GM12878 (cell line): Measurements from ENCODE around the gene MYH9. TPM values are rescaled to one million over a fixed set of nuclear protein-coding genes. Genes with fewer than 3 reads are reported as not detected.

Source experiments
- ATAC-seq: fragments of 200-7000 bp; cut with Tn5 transposase; 3 replicates; pipeline ENCODE4 v1.9.1; 2020; ENCODE audit warnings: mild to moderate bottlenecking, moderate library complexity
- BruUV-seq: library from RNA; stranded (reverse); fragments of 400-500 nt; replicated peaks from 2 replicates; lab custom pipeline; 2021; lab: Mats Ljungman, UMichigan
- CTCF ChIA-PET: fragments of 300-600 bp; sonication (Branson Sonifier 250); formaldehyde crosslinking; extraction: SDS; loops from one replicate; lab custom pipeline; 2021; ENCODE audit warnings: inconsistent platforms; lab: Yijun Ruan, JAX
- POLR2A ChIA-PET: fragments of 350-600 bp; formaldehyde crosslinking; extraction: SDS; loops from one replicate; lab custom pipeline; 2021; ENCODE audit warnings: inconsistent platforms; lab: Charles Lee
- RAD21 ChIA-PET: fragments of 300-600 bp; sonication (Branson Sonifier 250); formaldehyde crosslinking; loops from one replicate; lab custom pipeline; 2023; ENCODE audit warnings: antibody characterized with exemption; ENCODE audit not compliant: unreplicated experiment; lab: Charles Lee
- SMC1A ChIA-PET: fragments of 300-600 bp; sonication (Branson Sonifier 250); formaldehyde crosslinking; loops from one replicate; lab custom pipeline; 2023; ENCODE audit not compliant: unreplicated experiment, uncharacterized antibody; lab: Charles Lee
- DNase-seq: peaks from one replicate; pipeline ENCODE4 v3.0.0-alpha.2; 2011; ENCODE audit warnings: low read depth, low spot score
- FAIRE-seq: peaks from 3 replicates; lab custom pipeline; 2011; peaks lifted over from hg19 to GRCh38; lab: Jason Lieb, UNC
- H2AFZ ChIP-seq: 2 replicates; pipeline ENCODE4 v1.6.0; 2011; ENCODE audit warnings: low read depth, low read length, control low read depth; ENCODE audit not compliant: control insufficient read depth
- H3K27ac ChIP-seq: 2 replicates; pipeline ENCODE4 v1.5.1; 2011; ENCODE audit warnings: control low read depth; ENCODE audit not compliant: control insufficient read depth, insufficient read depth
- H3K27me3 ChIP-seq, 2 experiments: replicated peaks in 1 of 2; 2 replicates each; pipeline versions ENCODE4 v1.6.0 to v1.6.1; 2011; ENCODE audit warnings: low read length in 1 of 2; ENCODE audit not compliant: control insufficient read depth in 2 of 2, insufficient read depth in 2 of 2
- H3K36me3 ChIP-seq, 2 experiments: 2 replicates each; pipeline ENCODE4 v1.5.1; 2011; ENCODE audit warnings: low read length in 1 of 2; ENCODE audit not compliant: control insufficient read depth in 2 of 2, insufficient read depth in 2 of 2
- H3K4me1 ChIP-seq: 2 replicates; pipeline ENCODE4 v1.6.1; 2011; ENCODE audit warnings: mild to moderate bottlenecking, low read length, moderate library complexity, mixed read lengths; ENCODE audit not compliant: control insufficient read depth, insufficient read depth
- H3K4me2 ChIP-seq: 2 replicates; pipeline ENCODE4 v1.6.0; 2011; ENCODE audit warnings: control low read depth; ENCODE audit not compliant: control insufficient read depth, insufficient read depth
- H3K4me3 ChIP-seq: fragments of 200-600 bp; sonication (generic); 2 replicates; pipeline ENCODE4 v1.5.1; 2016
- H3K79me2 ChIP-seq: 2 replicates; pipeline ENCODE4 v1.6.0; 2011; ENCODE audit warnings: low read length; ENCODE audit not compliant: control insufficient read depth, insufficient read depth
- H3K9ac ChIP-seq: 2 replicates; pipeline ENCODE4 v1.8.0; 2011; ENCODE audit warnings: low read length, control low read depth, mixed read lengths; ENCODE audit not compliant: control insufficient read depth, insufficient read depth
- H3K9me3 ChIP-seq: replicated peaks from 3 replicates; pipeline ENCODE4 v1.5.1; 2011; ENCODE audit warnings: mild to moderate bottlenecking, low read length; ENCODE audit not compliant: control insufficient read depth, insufficient read depth
- H4K20me1 ChIP-seq: 2 replicates; pipeline ENCODE4 v1.6.0; 2011; ENCODE audit not compliant: control insufficient read depth, insufficient read depth
- CEBPB ChIP-seq, 2 experiments: fragments of 150-350 bp in 1 of 2; IDR thresholded peaks; 2 replicates each; pipeline ENCODE4 v1.6.1; 2012 to 2014; ENCODE audit warnings: low read depth in 2 of 2, low read length in 2 of 2, borderline replicate concordance in 1 of 2, inconsistent platforms in 1 of 2
- CUX1 ChIP-seq: IDR thresholded peaks from 2 replicates; pipeline ENCODE4 v1.6.1; 2012; ENCODE audit warnings: improper control_type of control experiment, low read depth, low read length; ENCODE audit not compliant: insufficient replicate concordance
- ELK1 ChIP-seq: IDR thresholded peaks from 2 replicates; pipeline ENCODE4 v1.6.1; 2012; ENCODE audit warnings: low read depth, low read length, improper control_type of control experiment
- POLR2A ChIP-seq: IDR thresholded peaks from 2 replicates; pipeline ENCODE4 v1.6.1; 2011; ENCODE audit warnings: low read depth, mild to moderate bottlenecking, low read length
- SMAD1 ChIP-seq: fragments of 450-650 bp; IDR thresholded peaks from 2 replicates; pipeline ENCODE4 v1.6.1; 2018; ENCODE audit warnings: mild to moderate bottlenecking, low read depth; ENCODE audit not compliant: partially characterized antibody
- SMC3 ChIP-seq: IDR thresholded peaks from 2 replicates; pipeline ENCODE4 v1.6.1; 2011; ENCODE audit warnings: low read length, improper control_type of control experiment, borderline replicate concordance
- WGBS: methylation state at CpG from one replicate; pipeline ENCODE4 v1.1.6; 2016; ENCODE audit warnings: low lambda C conversion rate; ENCODE audit not compliant: insufficient replicate concordance, insufficient coverage; ENCODE audit errors: missing lambda C conversion rate; 5-methylcytosine and 5-hydroxymethylcytosine counted together
- in situ Hi-C: fragments of 300-500 bp; cut with MboI; formaldehyde crosslinking; loops from 9 replicates; pipeline ENCODE4 v1.14.3; 2018; ENCODE audit warnings: mixed read lengths
- intact Hi-C: fragments of 100-400 bp; cut with micrococcal nuclease; formaldehyde crosslinking; loops from one replicate; pipeline ENCODE4 v1.14.2; 2022; ENCODE audit not compliant: unreplicated experiment
- polyA plus RNA-seq, 11 experiments: library from polyadenylated mRNA; depleted of rRNA in 4 of 11; unstranded in 6 of 11; stranded (reverse) in 5 of 11; fragments of >200 nt; fragmentation: Nextera tagmentation in 4 of 11; fragmentation: Illumina TruSeq in 1 of 11; extraction: Ambion mirVana in 4 of 11; extraction: Trizol in 1 of 11; gene quantifications; 1 replicate in 1 of 11; 2 replicates in 10 of 11; pipeline versions ENCODE4 v1.2.1 to v1.2.3, GENCODE V29; 2011 to 2016; ENCODE audit warnings: inconsistent platforms in 2 of 11, missing spikeins in 2 of 11, low read depth in 1 of 11
- total RNA-seq, 4 experiments: library from RNA; depleted of rRNA in 3 of 4; stranded (reverse); fragments of >200 nt in 3 of 4; fragmentation: Illumina TruSeq in 1 of 4; extraction: Trizol in 1 of 4; gene quantifications; 2 replicates each; pipeline versions ENCODE4 v1.2.1 to v1.2.3, GENCODE V29; 2013 to 2021

MYH9 gene
- total and polyA plus RNA-seq, 10 of the 15 experiments (the other 5 are each of a cell fraction or from before 2014, with no cell fraction given), result 5.1 to 525 (median 145) TPM

GRCh38 chr22:36321797-36322601 is 65.8 kb downstream of the MYH9 start:
- RAD21 ChIA-PET, result interaction anchor here (1.1 to 1.7 kb wide), 3 partner anchors 9 to 65 kb away, joined by 3 to 4 read pairs (median 3); no protein-coding TSS in a partner anchor
- 92% methylated on average over 37 of the region's 37 CpGs for WGBS
- no peaks in the 10 kb centered on the region for H3K9me3 ChIP-seq
- H2AFZ ChIP-seq, result no peak overlapping the region
- no peak for ATAC-seq
- H3K4me1 ChIP-seq, result no peaks in the 10 kb centered on the region
- in situ Hi-C loops (no loop called here), intact Hi-C loops (no loop called here)
- no peak overlapping the region for H3K9ac ChIP-seq
- H3K27ac ChIP-seq, result no peak overlapping the region
- H3K79me2 ChIP-seq, result no peaks in the 10 kb centered on the region
- POLR2A ChIA-PET, result no interaction called here
- SMC1A ChIA-PET, result interaction anchor here (1.0 to 1.2 kb wide), 3 partner anchors 21 to 148 kb away, joined by 3 to 4 read pairs (median 4); no protein-coding TSS in a partner anchor
- H3K4me3 ChIP-seq, result no peak overlapping the region
- H3K4me2 ChIP-seq, result no peak overlapping the region
- CTCF ChIA-PET, result interaction anchor here (1.2 to 1.4 kb wide), 3 partner anchors 20 to 171 kb away, joined by 3 to 6 read pairs (median 4); no protein-coding TSS in a partner anchor
- no peaks in the 10 kb centered on the region for H3K27me3 ChIP-seq
- BruUV-seq, result no TSS peak
- no peak for DNase-seq
- no peak for FAIRE-seq
- TF ChIP-seq SMAD1 (no peak), POLR2A (peak; percentile 59; the same call in 1 of the 2 replicates)
- no peaks in the 10 kb centered on the region for H4K20me1 ChIP-seq
- peaks cover 64 to 77% of the 10 kb centered on the region in 2 experiments for H3K36me3 ChIP-seq

- 97% methylated on average over 9 of the region's 9 CpGs for WGBS
- H3K4me2 ChIP-seq, result no peak overlapping the region
- H3K79me2 ChIP-seq, result no peaks in the 10 kb centered on the region
- H3K27ac ChIP-seq, result no peak overlapping the region
- ATAC-seq (no peak), FAIRE-seq (no peak), DNase-seq (no peak)
- no peak for TF ChIP-seq CEBPB (IDR thresholded peaks at IDR 0.05; ENCODE audit: borderline replicate concordance in 1 of 2, low read depth in 2 of 2, low read length in 2 of 2)
- TF ChIP-seq CUX1, result no peak
- no peak for TF ChIP-seq SMC3
- no peak for TF ChIP-seq ELK1
- SMC1A ChIA-PET, result no interaction called here
- peaks cover 57 to 67% of the 10 kb centered on the region in 2 experiments for H3K36me3 ChIP-seq
- no peak overlapping the region for H3K4me3 ChIP-seq
- in situ Hi-C loops, result no loop called here
- BruUV-seq, result no TSS peak
- H3K9ac ChIP-seq, result no peak overlapping the region
- intact Hi-C loops, result no loop called here
- POLR2A ChIA-PET, result no interaction called here
- H4K20me1 ChIP-seq, result no peaks in the 10 kb centered on the region; the same call in 1 of the 2 replicates
- H3K9me3 ChIP-seq, result no peaks in the 10 kb centered on the region
- no peak overlapping the region for H2AFZ ChIP-seq
- RAD21 ChIA-PET, result interaction anchor here (1.7 kb wide), 1 partner anchor 20 kb away, joined by 4 read pairs; no protein-coding TSS in a partner anchor
- H3K4me1 ChIP-seq, result no peaks in the 10 kb centered on the region
- CTCF ChIA-PET, result interaction anchor here (0.8 to 1.4 kb wide), 3 partner anchors 18 to 150 kb away, joined by 3 to 6 read pairs (median 4); no protein-coding TSS in a partner anchor
- no peaks in the 10 kb centered on the region for H3K27me3 ChIP-seq
Measured at GRCh38 chr22:36320553-36320952, 67.2 kb downstream of the MYH9 start.
